Ishikawa (cell line): ENCODE measurements around the gene KCNA2.

Experiments used
- CEBPB ChIP-seq: IDR thresholded peaks from 2 replicates; pipeline ENCODE4 v1.6.1; 2012
- CREB1 ChIP-seq: IDR thresholded peaks from 2 replicates; pipeline ENCODE4 v1.6.1; 2012; ENCODE audit warnings: low read depth
- EGR1 ChIP-seq: IDR thresholded peaks from 2 replicates; pipeline ENCODE4 v1.6.1; 2012
- EP300 ChIP-seq: IDR thresholded peaks from 2 replicates; pipeline ENCODE4 v1.6.1; 2012; ENCODE audit warnings: borderline replicate concordance
- FOXM1 ChIP-seq: IDR thresholded peaks from 2 replicates; pipeline ENCODE4 v1.6.1; 2012; ENCODE audit warnings: low read depth, borderline replicate concordance
- NFIC ChIP-seq: IDR thresholded peaks from 2 replicates; pipeline ENCODE4 v1.6.1; 2012
- RAD21 ChIP-seq: IDR thresholded peaks from 2 replicates; pipeline ENCODE4 v1.6.1; 2012; ENCODE audit warnings: low read depth
- TAF1 ChIP-seq: IDR thresholded peaks from 2 replicates; pipeline ENCODE4 v1.6.1; 2012; ENCODE audit warnings: low read depth, mild to moderate bottlenecking
- TCF12 ChIP-seq: IDR thresholded peaks from 2 replicates; pipeline ENCODE4 v1.6.1; 2012; ENCODE audit warnings: low read depth
- TEAD4 ChIP-seq: IDR thresholded peaks from 2 replicates; pipeline ENCODE4 v1.6.1; 2012
- YY1 ChIP-seq: IDR thresholded peaks from 2 replicates; pipeline ENCODE4 v1.6.1; 2012; ENCODE audit warnings: low read depth
- ZBTB7A ChIP-seq: IDR thresholded peaks from 2 replicates; pipeline ENCODE4 v1.6.1; 2012; ENCODE audit warnings: low read depth
- TF ChIP-seq, protein P1 (sequence below): IDR thresholded peaks from 2 replicates; pipeline ENCODE4 v1.6.1; 2012
- TF ChIP-seq, protein P2 (sequence below): IDR thresholded peaks from 2 replicates; pipeline ENCODE4 v1.6.1; 2012; ENCODE audit warnings: low read depth, mild to moderate bottlenecking
- TF ChIP-seq, protein P3 (sequence below): IDR thresholded peaks from 2 replicates; pipeline ENCODE4 v1.6.1; 2012

Gene KCNA2

DNA sequence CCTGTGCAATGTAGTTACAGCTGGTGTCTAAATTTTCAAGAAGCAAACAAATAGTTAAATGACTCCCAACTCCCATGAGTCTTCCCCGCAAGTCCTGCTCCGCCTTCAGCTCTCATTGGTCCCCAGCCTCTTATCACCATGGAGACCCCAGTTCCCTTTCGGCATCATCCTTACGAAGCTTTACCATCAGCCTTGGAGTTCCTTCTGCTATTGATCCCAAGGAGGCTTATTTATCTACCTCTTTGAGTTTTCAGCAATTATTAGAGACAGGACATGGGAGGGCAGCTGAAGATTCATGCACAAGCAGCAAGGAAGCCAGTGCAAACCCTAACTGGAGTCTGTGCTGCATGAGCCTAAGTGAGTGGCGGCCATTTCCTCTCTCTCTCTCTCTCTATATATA, 12.3 kb downstream of the KCNA2 start:
- TF ChIP-seq TCF12 (no peak), CEBPB (no peak), NFIC (no peak), TAF1 (no peak), FOXM1 (no peak), CREB1 (no peak), EGR1 (no peak)
- TF ChIP-seq, protein P1, sequence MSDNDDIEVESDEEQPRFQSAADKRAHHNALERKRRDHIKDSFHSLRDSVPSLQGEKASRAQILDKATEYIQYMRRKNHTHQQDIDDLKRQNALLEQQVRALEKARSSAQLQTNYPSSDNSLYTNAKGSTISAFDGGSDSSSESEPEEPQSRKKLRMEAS = no peak

DNA sequence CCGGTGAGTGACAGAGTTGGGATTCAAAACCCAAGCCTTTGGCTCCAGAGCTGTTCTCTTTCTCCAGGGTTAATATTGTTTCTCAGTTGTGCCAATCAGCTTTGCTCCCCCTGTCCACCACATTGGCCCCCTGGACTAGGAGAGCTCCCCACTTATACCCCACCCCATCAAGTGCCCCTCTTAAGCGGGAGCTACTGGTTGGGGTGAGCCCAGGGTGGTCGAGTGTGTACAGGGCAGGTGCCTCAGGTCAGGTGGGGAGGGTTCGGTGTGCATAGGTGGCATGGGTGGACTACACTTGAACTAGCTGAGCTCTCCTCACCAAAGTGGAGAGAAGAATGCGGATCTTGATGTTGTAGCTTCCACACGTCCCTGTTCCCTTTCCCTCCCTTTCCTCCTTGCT, 14.2 kb downstream of the KCNA2 start:
- TF ChIP-seq, protein P2, sequence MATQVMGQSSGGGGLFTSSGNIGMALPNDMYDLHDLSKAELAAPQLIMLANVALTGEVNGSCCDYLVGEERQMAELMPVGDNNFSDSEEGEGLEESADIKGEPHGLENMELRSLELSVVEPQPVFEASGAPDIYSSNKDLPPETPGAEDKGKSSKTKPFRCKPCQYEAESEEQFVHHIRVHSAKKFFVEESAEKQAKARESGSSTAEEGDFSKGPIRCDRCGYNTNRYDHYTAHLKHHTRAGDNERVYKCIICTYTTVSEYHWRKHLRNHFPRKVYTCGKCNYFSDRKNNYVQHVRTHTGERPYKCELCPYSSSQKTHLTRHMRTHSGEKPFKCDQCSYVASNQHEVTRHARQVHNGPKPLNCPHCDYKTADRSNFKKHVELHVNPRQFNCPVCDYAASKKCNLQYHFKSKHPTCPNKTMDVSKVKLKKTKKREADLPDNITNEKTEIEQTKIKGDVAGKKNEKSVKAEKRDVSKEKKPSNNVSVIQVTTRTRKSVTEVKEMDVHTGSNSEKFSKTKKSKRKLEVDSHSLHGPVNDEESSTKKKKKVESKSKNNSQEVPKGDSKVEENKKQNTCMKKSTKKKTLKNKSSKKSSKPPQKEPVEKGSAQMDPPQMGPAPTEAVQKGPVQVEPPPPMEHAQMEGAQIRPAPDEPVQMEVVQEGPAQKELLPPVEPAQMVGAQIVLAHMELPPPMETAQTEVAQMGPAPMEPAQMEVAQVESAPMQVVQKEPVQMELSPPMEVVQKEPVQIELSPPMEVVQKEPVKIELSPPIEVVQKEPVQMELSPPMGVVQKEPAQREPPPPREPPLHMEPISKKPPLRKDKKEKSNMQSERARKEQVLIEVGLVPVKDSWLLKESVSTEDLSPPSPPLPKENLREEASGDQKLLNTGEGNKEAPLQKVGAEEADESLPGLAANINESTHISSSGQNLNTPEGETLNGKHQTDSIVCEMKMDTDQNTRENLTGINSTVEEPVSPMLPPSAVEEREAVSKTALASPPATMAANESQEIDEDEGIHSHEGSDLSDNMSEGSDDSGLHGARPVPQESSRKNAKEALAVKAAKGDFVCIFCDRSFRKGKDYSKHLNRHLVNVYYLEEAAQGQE = no peak
- TF ChIP-seq FOXM1 = no peak
- TF ChIP-seq YY1 = no peak
- no peak for TF ChIP-seq EGR1
- TF ChIP-seq RAD21 = no peak
- no peak for TF ChIP-seq CEBPB
- no peak for TF ChIP-seq TAF1
- no peak for TF ChIP-seq TEAD4
- TF ChIP-seq EP300 = no peak
- TF ChIP-seq, protein P1 = no peak
- no peak for TF ChIP-seq CREB1
- no peak for TF ChIP-seq ZBTB7A
- no peak for TF ChIP-seq TCF12
- TF ChIP-seq, protein P3, sequence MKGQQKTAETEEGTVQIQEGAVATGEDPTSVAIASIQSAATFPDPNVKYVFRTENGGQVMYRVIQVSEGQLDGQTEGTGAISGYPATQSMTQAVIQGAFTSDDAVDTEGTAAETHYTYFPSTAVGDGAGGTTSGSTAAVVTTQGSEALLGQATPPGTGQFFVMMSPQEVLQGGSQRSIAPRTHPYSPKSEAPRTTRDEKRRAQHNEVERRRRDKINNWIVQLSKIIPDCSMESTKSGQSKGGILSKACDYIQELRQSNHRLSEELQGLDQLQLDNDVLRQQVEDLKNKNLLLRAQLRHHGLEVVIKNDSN = no peak
- no peak for TF ChIP-seq NFIC

DNA sequence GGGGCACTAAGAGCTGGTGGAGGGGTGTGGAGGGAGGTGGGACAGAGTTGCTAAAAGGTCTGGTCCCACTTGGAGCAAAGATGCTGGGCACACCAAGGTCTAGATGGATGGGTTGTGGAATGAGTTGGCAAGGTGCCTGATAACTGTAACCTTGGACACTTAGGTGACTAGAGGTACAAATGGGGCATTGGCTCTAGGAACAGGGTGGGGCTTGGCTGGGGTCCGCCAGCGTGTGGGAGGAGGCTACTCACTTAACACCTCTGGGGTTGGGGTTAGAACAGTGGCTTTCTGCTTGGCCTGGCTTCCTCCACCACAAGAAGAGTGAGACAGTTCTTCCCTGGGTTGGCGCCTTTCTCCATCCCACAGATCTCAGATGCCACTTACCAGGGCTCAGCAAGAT, 17.2 kb downstream of the KCNA2 start:
- TF ChIP-seq CEBPB (no peak), ZBTB7A (no peak), NFIC (no peak), EGR1 (no peak), EP300 (no peak), YY1 (no peak), RAD21 (no peak), TAF1 (no peak), TEAD4 (no peak), FOXM1 (no peak), CREB1 (no peak), TCF12 (no peak)
- TF ChIP-seq, protein P3 = no peak
- TF ChIP-seq, protein P1 = no peak
- TF ChIP-seq, protein P2 = no peak

DNA sequence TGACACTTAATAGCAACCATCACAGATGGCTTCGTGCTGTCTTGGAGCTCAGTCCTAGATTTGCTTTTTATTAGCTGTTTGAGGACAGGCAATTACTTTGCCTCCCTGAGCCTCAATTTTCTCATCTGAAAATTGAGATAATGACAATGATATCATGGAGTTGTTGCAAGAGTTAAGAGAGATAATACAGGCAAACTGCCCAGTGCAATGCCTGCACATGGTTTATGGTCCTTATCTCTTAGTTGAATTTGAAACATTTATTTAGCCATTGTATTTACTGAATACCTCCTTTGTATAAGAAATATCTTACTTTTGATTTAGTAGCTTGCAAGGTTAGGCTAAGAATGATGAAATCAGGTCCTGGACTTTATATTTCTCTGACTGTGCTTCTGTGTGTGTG, 17.7 kb downstream of the KCNA2 start:
- TF ChIP-seq FOXM1 = no peak
- no peak for TF ChIP-seq CEBPB
- TF ChIP-seq, protein P1 = no peak
- TF ChIP-seq CREB1 = no peak
- no peak for TF ChIP-seq NFIC
- no peak for TF ChIP-seq TCF12
- TF ChIP-seq EGR1 = no peak
- TF ChIP-seq, protein P3 = no peak
- no peak for TF ChIP-seq RAD21
- no peak for TF ChIP-seq YY1
- TF ChIP-seq TAF1 = no peak
- TF ChIP-seq, protein P2 = no peak
- no peak for TF ChIP-seq TEAD4
- TF ChIP-seq EP300 = no peak
- no peak for TF ChIP-seq ZBTB7A
